Left ventricle myocardium superior (tissue), 1 donor: ENCODE results near the gene CCDC13. TPM values are rescaled to one million over a fixed set of nuclear protein-coding genes. Genes with fewer than 3 reads are reported as not detected.
A peak's percentile ranks its signal among the peaks of the same experiment; 100 is the strongest.

Experiments
- ATAC-seq: fragments of 200-7000 bp; cut with Tn5 transposase; one replicate; pipeline ENCODE4 v1.9.1; 2020; ENCODE audit warnings: mild to moderate bottlenecking, moderate library complexity
- DNase-seq: peaks from one replicate; pipeline ENCODE4 v3.0.0-alpha.2; 2020
- intact Hi-C: fragments of 100-400 bp; cut with micrococcal nuclease; formaldehyde crosslinking; loops from one replicate; pipeline ENCODE4 v1.11.0; 2022
- total RNA-seq: library from RNA; stranded (reverse); fragmentation: NEBNext Ultra II Directional; extraction: Animal tissue kit (Norgen Biotek cat#: 25700); gene quantifications from one replicate; pipeline ENCODE4 v1.2.1, GENCODE V29; 2021
- donor health status: DM: no; HTN: yes; CAD: no; lungs with severe emphysema.

The CCDC13 gene
- total RNA-seq, 1 donor from 2014 or later, result 0.17 TPM

DNA sequence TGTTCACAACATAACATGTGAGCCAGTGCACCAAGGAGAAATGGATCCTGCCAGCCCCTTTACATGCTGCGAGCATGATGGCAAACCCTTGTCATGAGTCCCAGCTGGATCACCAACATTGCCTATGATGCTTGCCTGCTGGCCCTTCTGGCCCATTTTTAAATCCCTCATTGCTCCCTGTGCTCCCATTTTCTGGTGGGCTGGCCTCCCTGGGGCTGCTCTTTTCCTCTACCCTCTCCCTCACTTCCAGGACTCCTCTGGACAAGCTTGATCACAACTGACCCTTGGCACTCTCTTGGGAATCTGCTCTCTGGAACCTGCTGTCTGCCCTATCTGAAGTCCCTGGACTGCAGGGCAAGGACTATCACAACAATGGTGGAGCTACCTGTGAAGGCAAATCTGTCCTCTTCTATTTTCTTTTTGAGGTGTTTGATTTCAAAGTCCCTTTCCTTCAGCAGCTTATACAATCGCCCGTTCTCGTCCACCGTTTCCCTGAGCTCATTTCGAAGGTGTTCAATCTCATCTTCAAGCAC is 16.3 kb downstream of the CCDC13 start:
- DNase-seq (no peak), ATAC-seq (no peak)
- intact Hi-C loops, result no loop called here

- DNase-seq (no peak), ATAC-seq (peak; percentile 74)
- intact Hi-C loops, result no loop called here
These were observed 17.1 kb downstream of the CCDC13 start for GRCh38 chr3:42755681-42756578.

- DNase-seq (no peak), ATAC-seq (no peak)
- intact Hi-C loops, result no loop called here
These were observed 19.3 kb downstream of the CCDC13 start for GRCh38 chr3:42753757-42754156.

DNA sequence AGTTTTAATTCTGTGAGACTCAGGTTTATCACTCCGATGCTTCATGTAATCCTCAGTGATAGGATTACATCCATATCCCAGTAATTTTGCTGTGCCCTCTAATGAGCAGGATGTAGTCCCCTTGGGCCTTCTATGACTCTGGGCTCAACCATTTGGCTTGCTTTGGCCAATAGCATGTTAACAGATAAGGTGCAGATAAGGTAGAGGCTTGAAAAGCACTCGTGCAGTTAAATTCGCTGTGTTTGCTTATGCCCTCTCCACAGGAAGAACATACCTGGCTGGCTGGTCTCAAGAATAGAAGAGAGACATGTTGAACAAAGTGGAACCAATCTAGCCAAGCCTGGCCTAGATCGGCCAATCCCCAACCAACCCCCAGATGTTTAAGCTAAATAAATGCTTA is 20.1 kb downstream of the CCDC13 start:
- ATAC-seq (no peak), DNase-seq (no peak)
- intact Hi-C loops, result no loop called here

GRCh38 chr3:42752441-42752840 is 20.6 kb downstream of the CCDC13 start:
- DNase-seq (no peak), ATAC-seq (no peak)
- intact Hi-C loops, result no loop called here

DNA sequence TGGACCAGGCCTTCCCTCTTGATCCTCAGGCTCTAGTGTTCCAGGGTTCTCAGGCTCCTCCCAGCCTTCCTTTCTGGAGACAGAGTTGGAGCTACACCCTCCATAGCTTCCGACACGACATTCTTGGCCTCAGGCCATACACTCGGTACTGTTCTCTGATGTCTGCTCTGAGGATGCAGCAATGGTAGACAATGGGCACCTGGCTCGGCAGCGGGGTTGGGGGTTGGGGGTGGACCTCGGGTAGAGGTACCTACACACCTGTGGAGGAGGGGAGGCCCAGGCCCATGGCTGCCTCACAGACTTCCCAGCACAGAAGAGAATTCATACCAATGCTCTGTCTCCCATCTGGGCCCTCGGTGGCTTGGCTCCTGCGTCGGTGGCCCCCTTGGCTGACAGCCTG is 21.4 kb downstream of the CCDC13 start:
- intact Hi-C loops, result no loop called here
- ATAC-seq, result no peak
- no peak for DNase-seq

DNA sequence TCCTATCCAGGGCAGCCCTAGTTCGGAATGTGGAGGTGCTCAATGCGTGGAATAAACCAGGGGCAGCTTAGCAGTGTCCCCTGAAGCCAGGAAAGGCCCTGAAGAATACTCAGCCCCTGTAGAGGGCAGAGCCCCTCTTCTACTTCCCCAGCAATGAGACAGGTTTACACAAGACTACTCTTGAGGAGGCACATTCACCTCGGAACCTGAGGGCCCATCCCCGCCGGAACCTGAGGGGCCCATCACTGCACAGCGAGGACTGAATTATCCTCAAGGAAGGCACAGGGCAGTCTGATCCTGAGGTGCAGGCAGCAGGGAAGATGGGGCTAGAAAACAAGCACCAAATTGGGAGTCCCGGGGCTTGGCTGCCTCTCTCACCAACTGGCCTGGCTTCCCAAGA is 22.2 kb downstream of the CCDC13 start:
- intact Hi-C loops, result no loop called here
- DNase-seq (no peak), ATAC-seq (no peak)

- intact Hi-C loops, result loop anchor here (10.0 kb wide), 1 partner anchor 165 kb away; the partner anchor contains the start of gene SEC22C
- peak; percentile 39 for ATAC-seq
- no peak for DNase-seq
These were observed 23.3 kb downstream of the CCDC13 start for GRCh38 chr3:42749753-42750231.

DNA sequence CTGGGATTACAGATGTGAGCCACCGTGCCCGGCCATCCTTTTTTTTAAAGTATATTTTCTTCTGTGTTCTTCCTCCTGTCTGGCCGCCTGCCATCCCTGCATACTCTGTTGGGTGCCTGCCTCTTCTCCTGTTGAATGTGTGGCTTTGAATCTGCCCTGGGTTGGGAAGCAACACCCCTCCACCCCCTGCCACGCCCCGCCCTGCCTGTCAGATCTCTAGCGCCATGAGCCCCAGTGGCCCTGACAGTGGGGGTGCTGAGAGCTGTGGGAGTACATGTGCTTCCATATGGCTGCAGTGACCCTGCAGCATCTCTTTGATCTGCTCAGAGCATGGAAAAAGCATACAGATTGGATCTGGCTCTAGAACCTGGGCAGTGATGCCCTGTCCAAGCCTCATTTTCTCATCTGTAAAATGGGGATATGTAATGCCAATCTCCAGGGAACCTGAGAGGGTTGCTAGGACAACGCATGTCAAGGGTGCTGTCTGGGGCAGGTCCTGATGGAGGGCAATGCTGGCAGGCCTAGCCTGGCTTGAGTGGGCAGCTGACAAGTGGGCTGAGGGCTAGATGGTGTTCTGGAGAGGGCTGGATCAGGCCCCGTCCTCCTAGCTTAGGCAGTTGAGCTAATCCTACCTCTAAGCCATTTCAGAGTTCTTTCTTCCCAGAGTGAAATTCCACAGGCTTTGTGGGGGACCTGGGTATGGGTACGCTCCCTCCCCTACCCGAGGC is 23.9 kb downstream of the CCDC13 start:
- intact Hi-C loops, result loop anchor here (10.0 kb wide), 1 partner anchor 164 kb away; the partner anchor contains the start of gene SEC22C
- ATAC-seq (no peak), DNase-seq (no peak)

- ATAC-seq, result no peak
- intact Hi-C loops, result loop anchor here (10.0 kb wide), 1 partner anchor 163 kb away; the partner anchor contains the start of gene SEC22C
- no peak for DNase-seq
These were observed 25.5 kb downstream of the CCDC13 start for GRCh38 chr3:42747581-42747980.

GRCh38 chr3:42746455-42747450 is 26.3 kb downstream of the CCDC13 start:
- ATAC-seq (peak; percentile 28), DNase-seq (no peak)
- intact Hi-C loops, result loop anchor here (10.0 kb wide), 1 partner anchor 162 kb away; the partner anchor contains the start of gene SEC22C

DNA sequence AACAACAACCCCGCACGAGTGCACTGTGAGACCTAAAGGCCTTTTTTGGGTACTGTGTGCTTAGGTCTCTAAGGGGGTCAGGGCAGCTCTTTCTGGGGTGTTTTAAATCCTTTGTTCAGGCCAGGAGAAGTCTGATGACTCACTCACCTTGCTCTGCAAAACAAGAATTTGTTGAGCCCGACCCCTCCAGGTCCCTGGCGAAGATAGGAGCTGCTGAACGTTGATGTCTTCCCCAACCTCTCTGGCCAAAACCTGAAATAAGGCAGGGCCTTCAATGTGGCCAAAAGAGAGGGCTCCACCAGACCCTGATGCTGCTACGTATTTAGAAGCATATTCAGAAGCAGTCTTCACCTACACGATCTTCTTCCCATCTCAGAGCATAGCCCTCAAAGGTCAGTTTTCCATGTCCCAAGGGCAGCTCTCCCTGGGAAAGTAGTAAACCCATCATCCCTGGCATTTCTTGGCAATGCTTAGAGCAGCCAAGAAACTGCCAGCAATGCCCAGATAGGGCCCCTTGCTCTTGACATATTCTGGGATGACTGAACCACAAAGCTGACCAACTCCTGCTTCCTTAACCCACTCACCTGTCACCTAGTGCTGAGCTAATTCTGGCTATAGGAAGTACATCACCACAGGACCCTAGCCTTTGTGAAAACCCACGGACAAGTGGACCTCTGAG is 27.1 kb downstream of the CCDC13 start:
- DNase-seq (no peak), ATAC-seq (peak; percentile 9)
- intact Hi-C loops, result loop anchor here (10.0 kb wide), 1 partner anchor 161 kb away; the partner anchor contains the start of gene SEC22C

DNA sequence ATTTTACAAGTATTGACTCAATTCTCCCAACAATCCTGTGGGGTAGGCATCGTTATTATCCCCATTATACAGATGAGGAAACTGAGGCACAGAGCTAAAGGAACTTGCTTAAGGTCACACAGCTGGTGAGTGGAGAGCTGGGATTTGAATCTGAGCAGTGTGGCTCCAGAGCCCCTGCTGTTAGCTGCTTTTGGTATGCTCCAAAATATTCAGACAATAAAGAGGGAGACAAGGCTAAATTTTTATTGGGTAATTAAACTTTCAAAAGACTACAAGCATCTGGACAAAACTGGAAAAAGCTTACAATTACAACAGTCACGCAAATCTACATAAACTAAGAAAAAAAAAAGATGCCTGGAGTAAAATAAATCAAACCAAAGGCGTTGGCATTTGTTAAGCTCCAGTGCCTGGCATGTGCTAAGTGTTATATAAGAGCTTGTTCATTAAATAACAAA is 27.7 kb downstream of the CCDC13 start:
- DNase-seq (no peak), ATAC-seq (no peak)
- intact Hi-C loops, result loop anchor here (10.0 kb wide), 1 partner anchor 161 kb away; the partner anchor contains the start of gene SEC22C

DNA sequence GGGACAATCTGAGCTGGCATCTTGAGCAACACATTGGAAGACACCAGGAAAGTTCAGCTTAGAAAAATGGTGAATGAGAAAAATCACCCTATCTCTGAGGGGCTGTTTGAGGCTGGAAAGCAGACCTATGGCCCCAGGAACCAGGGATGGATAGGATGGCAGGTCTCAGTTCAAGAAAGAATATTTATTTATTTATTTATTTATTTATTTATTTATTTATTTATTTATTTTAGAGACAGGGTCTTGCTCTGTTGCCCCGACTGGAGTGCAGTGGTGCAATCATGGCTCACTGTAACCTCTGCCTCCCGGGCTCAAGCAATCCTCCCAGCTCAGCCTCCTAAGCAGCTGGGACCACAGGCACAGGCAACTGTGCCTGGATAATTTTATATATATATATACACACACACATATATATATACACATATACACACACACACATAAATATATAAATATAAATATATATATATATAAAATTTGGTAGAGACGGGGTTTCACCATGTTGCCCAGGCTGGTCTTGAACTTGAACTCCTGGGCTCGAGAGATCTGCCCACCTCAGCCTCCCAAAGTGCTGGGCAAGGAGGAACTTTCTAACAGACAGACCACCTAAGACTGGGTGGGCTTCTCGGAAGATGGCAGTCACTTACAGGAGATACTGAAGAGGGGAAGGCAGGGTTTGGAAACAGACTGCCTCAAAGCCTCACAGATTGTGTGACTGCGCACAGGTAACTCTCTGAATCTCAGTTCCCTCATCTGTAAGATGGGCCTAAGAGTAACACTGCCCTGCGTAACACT is 29.7 kb downstream of the CCDC13 start:
- DNase-seq (no peak), ATAC-seq (no peak)
- intact Hi-C loops, result loop anchor here (10.0 kb wide), 1 partner anchor 159 kb away; the partner anchor contains the start of gene SEC22C

- DNase-seq, result no peak
- no peak for ATAC-seq
- intact Hi-C loops, result loop anchor here (10.0 kb wide), 1 partner anchor 158 kb away; the partner anchor contains the start of gene SEC22C
These were observed 30.4 kb downstream of the CCDC13 start for GRCh38 chr3:42742688-42743087.

- no peak for ATAC-seq
- intact Hi-C loops, result loop anchor here (10.0 kb wide), 1 partner anchor 157 kb away; the partner anchor contains the start of gene SEC22C
- DNase-seq, result no peak
These were observed 30.8 kb downstream of the CCDC13 start for GRCh38 chr3:42742259-42742658.

- intact Hi-C loops, result loop anchor here (10.0 kb wide), 1 partner anchor 157 kb away; the partner anchor contains the start of gene SEC22C
- ATAC-seq, result no peak
- no peak for DNase-seq
These were observed 31.3 kb downstream of the CCDC13 start for GRCh38 chr3:42741796-42742195.
